DLD1 (cell line): ENCODE results near the gene IMP4.

ENCODE experiments used
- in situ Hi-C: cut with HindIII; loops from 2 replicates; pipeline ENCODE4 v1.10.0; 2017; ENCODE audit warnings: low sequenced_read_pairs

Gene IMP4

GRCh38 chr2:130336150-130336876, 6.4 kb upstream of the IMP4 start:
- in situ Hi-C loops = no loop called here

- in situ Hi-C loops = no loop called here
Observed at GRCh38 chr2:130336877-130337734, 5.6 kb upstream of the IMP4 start.

- in situ Hi-C loops = no loop called here
Observed at GRCh38 chr2:130337735-130338325, 4.9 kb upstream of the IMP4 start.

GRCh38 chr2:130338793-130339345, 3.8 kb upstream of the IMP4 start:
- in situ Hi-C loops = no loop called here

GRCh38 chr2:130339885-130340745, 2.6 kb upstream of the IMP4 start:
- in situ Hi-C loops = no loop called here

GRCh38 chr2:130341562-130342019, 1.1 kb upstream of the IMP4 start:
- in situ Hi-C loops = no loop called here

- in situ Hi-C loops = no loop called here
Observed at GRCh38 chr2:130342020-130342532, 621 bp upstream of the IMP4 start.

GRCh38 chr2:130344578-130344977, 1.9 kb downstream of the IMP4 start:
- in situ Hi-C loops = no loop called here

GRCh38 chr2:130345091-130345490, 2.4 kb downstream of the IMP4 start:
- in situ Hi-C loops = no loop called here

- in situ Hi-C loops = no loop called here
Observed at GRCh38 chr2:130345611-130346010, 2.9 kb downstream of the IMP4 start.

GRCh38 chr2:130346041-130346740, 3.5 kb downstream of the IMP4 start:
- in situ Hi-C loops = no loop called here

- in situ Hi-C loops = no loop called here
Observed at GRCh38 chr2:130346741-130347066, 4.0 kb downstream of the IMP4 start.

- in situ Hi-C loops = no loop called here
Observed at GRCh38 chr2:130347220-130347925, 4.7 kb downstream of the IMP4 start.

GRCh38 chr2:130349174-130349573, 6.5 kb downstream of the IMP4 start:
- in situ Hi-C loops = no loop called here

- in situ Hi-C loops = no loop called here
Observed at GRCh38 chr2:130351711-130352110, 9.0 kb downstream of the IMP4 start.

GRCh38 chr2:130352237-130352636, 9.5 kb downstream of the IMP4 start:
- in situ Hi-C loops = no loop called here

- in situ Hi-C loops = no loop called here
Observed at GRCh38 chr2:130353291-130354138, 10.8 kb downstream of the IMP4 start.

GRCh38 chr2:130354139-130354428, 11.4 kb downstream of the IMP4 start:
- in situ Hi-C loops = no loop called here
